Pulmonary artery endothelial cell (primary cell): ENCODE data around the gene P2RY4. TPM values are rescaled to one million over a fixed set of nuclear protein-coding genes. Genes with fewer than 3 reads are reported as not detected.
"Not testable (repeated sequence)": the region's sequence is repeated elsewhere in the genome, so short reads cannot be mapped to it uniquely, and the experiment has no call there.

ENCODE experiments used
- DNase-seq: peaks from one replicate; pipeline ENCODE4 v3.0.0-alpha.2; 2011; ENCODE audit warnings: low read depth, low spot score
- total RNA-seq: library from RNA; depleted of rRNA; stranded (reverse); fragments of >200 nt; gene quantifications from 2 replicates; pipeline ENCODE4 v1.2.3, GENCODE V29; 2014

P2RY4 gene
- total RNA-seq, 1 donor from 2014 or later: not detected

GRCh38 chrX:70244881-70245280 is 15.1 kb downstream of the P2RY4 start:
- DNase-seq: no peak

GRCh38 chrX:70243601-70244000 is 16.4 kb downstream of the P2RY4 start:
- DNase-seq: not testable (repeated sequence)

- DNase-seq: no peak
Observed at GRCh38 chrX:70241501-70241900, 18.5 kb downstream of the P2RY4 start.

- DNase-seq: no peak
Observed at GRCh38 chrX:70240751-70241150, 19.3 kb downstream of the P2RY4 start.

GRCh38 chrX:70234355-70234754 is 25.6 kb downstream of the P2RY4 start, which contains the start of gene AWAT1:
TSS of gene AWAT1 (plus strand) at chrX:70234655. CDS start at chrX:70234696, 41 bp downstream.
- no peak for DNase-seq

GRCh38 chrX:70231666-70232065 is 28.3 kb downstream of the P2RY4 start:
- DNase-seq: no peak

GRCh38 chrX:70226687-70227086 is 33.3 kb downstream of the P2RY4 start:
- DNase-seq: no peak

- no peak for DNase-seq
Observed at GRCh38 chrX:70226048-70226447, 34.0 kb downstream of the P2RY4 start.

GRCh38 chrX:70219938-70220764 is 39.9 kb downstream of the P2RY4 start:
- no peak for DNase-seq

GRCh38 chrX:70209570-70209969 is 50.4 kb downstream of the P2RY4 start:
- not testable (repeated sequence) for DNase-seq

- no peak for DNase-seq
Observed at GRCh38 chrX:70208479-70208878, 51.5 kb downstream of the P2RY4 start.

Other genes starting within 250 kb of the P2RY4 start
- gene AWAT2, start 210.3 kb downstream of the P2RY4 start, total RNA-seq: 0.07 and 0.18 TPM in 2 replicates
- not detected in 2 replicates for gene OTUD6A, start 197.7 kb downstream of the P2RY4 start, total RNA-seq
- gene IGBP1, start 126.8 kb downstream of the P2RY4 start, total RNA-seq: 73.3 and 83.7 TPM in 2 replicates
- gene DGAT2L6, start 82.7 kb downstream of the P2RY4 start, total RNA-seq: not detected in 2 replicates
- not detected in 2 replicates for gene AWAT1, start 25.5 kb downstream of the P2RY4 start, total RNA-seq
- gene ARR3, start 8.1 kb upstream of the P2RY4 start, total RNA-seq: not detected in 2 replicates
- not detected in 2 replicates for gene RAB41, start 22.0 kb upstream of the P2RY4 start, total RNA-seq
- gene PDZD11, start 29.7 kb upstream of the P2RY4 start, total RNA-seq: 33.9 and 37.7 TPM in 2 replicates
- gene KIF4A, start 29.9 kb upstream of the P2RY4 start, total RNA-seq: 13.9 and 26.9 TPM in 2 replicates
- gene GDPD2, start 163.1 kb upstream of the P2RY4 start, total RNA-seq: 0.07 TPM in 1 of 2 replicates, not detected in the other
- 3.0 and 4.2 TPM in 2 replicates for gene DLG3, start 184.6 kb upstream of the P2RY4 start, total RNA-seq